Esophagus squamous epithelium (tissue), 4 donors: Measurements from ENCODE around the gene LRRC74A.

ENCODE experiments used
- CTCF ChIP-seq, 6 experiments: fragments of 450-650 bp in 4 of 6; fragments of 200-600 bp in 2 of 6; sonication (generic) in 2 of 6; IDR thresholded peaks; one replicate each; pipeline ENCODE4 v1.5.1; 2016 to 2019; ENCODE audit warnings: antibody characterized with exemption in 6 of 6, mild to moderate bottlenecking in 4 of 6, moderate library complexity in 4 of 6
- POLR2A ChIP-seq, 4 donors: fragments of 450-650 bp; IDR thresholded peaks; one replicate each; pipeline ENCODE4 v1.6.1; 2017; ENCODE audit warnings: antibody characterized with exemption in 4 of 4, mild to moderate bottlenecking in 4 of 4, moderate library complexity in 3 of 4

GRCh38 chr14:76836029-76836630, 9.9 kb downstream of the LRRC74A start:
- TF ChIP-seq CTCF (IDR thresholded peaks at IDR 0.05) (no peak), POLR2A (IDR thresholded peaks at IDR 0.05) (no peak)
